HCT116 (cell line): ENCODE results near the gene ATL1. TPM values are rescaled to one million over a fixed set of nuclear protein-coding genes. Genes with fewer than 3 reads are reported as not detected.
A peak's percentile ranks its signal among the peaks of the same experiment; 100 is the strongest.

Experiments
- ATAC-seq: fragments of 200-7000 bp; cut with Tn5 transposase; 2 replicates; pipeline ENCODE4 v1.9.1; 2020; ENCODE audit warnings: mild to moderate bottlenecking, moderate library complexity
- BruUV-seq: library from RNA; stranded (reverse); fragments of 400-500 nt; replicated peaks from 2 replicates; lab custom pipeline; 2021; lab: Mats Ljungman, UMichigan
- CTCF ChIA-PET: fragments of 300-600 bp; sonication (Branson Sonifier 250); formaldehyde crosslinking; loops from one replicate; lab custom pipeline; 2021; ENCODE audit warnings: antibody characterized with exemption; lab: Charles Lee
- POLR2A ChIA-PET: fragments of 300-600, 350-600 bp; sonication (Branson Sonifier 250); formaldehyde crosslinking; loops from one replicate; lab custom pipeline; 2021; ENCODE audit warnings: antibody characterized with exemption; lab: Charles Lee
- RAD21 ChIA-PET, 2 experiments: fragments of 300-600 bp; sonication (Branson Sonifier 250); formaldehyde crosslinking; loops; one replicate each; lab custom pipeline; 2023; ENCODE audit warnings: low total read pairs in 2 of 2; ENCODE audit not compliant: uncharacterized antibody in 2 of 2, unreplicated experiment in 2 of 2, low non-redundant PET in 1 of 2; lab: Charles Lee
- DNase-seq: peaks from one replicate; pipeline ENCODE4 v3.0.0-alpha.2; 2010; ENCODE audit warnings: low read depth, low spot score
- H2AFZ ChIP-seq: fragments of 200-600 bp; shearing (Covaris generic), sonication (generic); 2 replicates; pipeline ENCODE4 v1.6.1; 2017; ENCODE audit warnings: low read depth, mixed run types, mixed read lengths, antibody characterized with exemption, low read length; ENCODE audit not compliant: poor library complexity, severe bottlenecking
- H3K27ac ChIP-seq: 2 replicates; pipeline ENCODE4 v1.5.1; 2012; ENCODE audit warnings: low read depth, low read length
- H3K27me3 ChIP-seq: fragments of 200-600 bp; sonication (generic); 2 replicates; pipeline ENCODE4 v1.6.1; 2016; ENCODE audit warnings: mixed run types, low read length, mixed read lengths; ENCODE audit not compliant: insufficient read depth
- H3K36me3 ChIP-seq, 2 experiments: fragments of 200-500 bp in 1 of 2; fragments of 200-600 bp in 1 of 2; sonication (Bioruptor generic) in 1 of 2; sonication (generic) in 1 of 2; 2 replicates each; pipeline versions ENCODE4 v1.5.1 to v1.6.1; 2014 to 2016; ENCODE audit warnings: low read length in 2 of 2, inconsistent platforms in 1 of 2, mixed read lengths in 1 of 2, mixed run types in 1 of 2; ENCODE audit not compliant: insufficient read depth in 2 of 2, control insufficient read depth in 1 of 2
- H3K4me1 ChIP-seq, 2 experiments: fragments of 200-600 bp in 1 of 2; sonication (generic) in 1 of 2; 2 replicates each; pipeline versions ENCODE4 v1.5.1 to v1.6.1; 2012 to 2017; ENCODE audit warnings: low read length in 2 of 2, inconsistent platforms in 1 of 2, mild to moderate bottlenecking in 1 of 2, mixed read lengths in 1 of 2, mixed run types in 1 of 2, moderate library complexity in 1 of 2; ENCODE audit not compliant: insufficient read depth in 2 of 2, control insufficient read depth in 1 of 2
- H3K4me2 ChIP-seq: fragments of 200-600 bp; sonication (generic); 2 replicates; pipeline ENCODE4 v1.6.1; 2017; ENCODE audit warnings: mixed run types, low read length, mixed read lengths
- H3K4me3 ChIP-seq, 2 experiments: fragments of 200-600 bp in 1 of 2; sonication (generic) in 1 of 2; replicated peaks in 1 of 2; 2 replicates each; pipeline ENCODE4 v1.5.1; 2011 to 2016; ENCODE audit warnings: low read length in 2 of 2, control low read depth in 1 of 2, low read depth in 1 of 2, mild to moderate bottlenecking in 1 of 2, mixed read lengths in 1 of 2, mixed run types in 1 of 2
- H3K79me2 ChIP-seq: fragments of 200-600 bp; sonication (generic); 2 replicates; pipeline ENCODE4 v1.6.1; 2017; ENCODE audit warnings: mild to moderate bottlenecking, mixed run types, low read length, moderate library complexity, mixed read lengths; ENCODE audit not compliant: insufficient read depth
- H3K9ac ChIP-seq: fragments of 200-600 bp; sonication (generic); 2 replicates; pipeline ENCODE4 v1.6.1; 2016; ENCODE audit warnings: low read length, mixed read lengths
- H3K9me2 ChIP-seq: fragments of 200-600 bp; sonication (generic), shearing (Covaris generic); 2 replicates; pipeline ENCODE4 v1.6.1; 2017; ENCODE audit warnings: mixed run types, mild to moderate bottlenecking, moderate library complexity; ENCODE audit not compliant: insufficient read depth
- H3K9me3 ChIP-seq, 2 experiments: fragments of 200-500 bp in 1 of 2; fragments of 200-600 bp in 1 of 2; sonication (Bioruptor generic) in 1 of 2; sonication (generic) in 1 of 2; 2 replicates each; pipeline ENCODE4 v1.6.1; 2014 to 2017; ENCODE audit warnings: low read length in 2 of 2, mixed read lengths in 2 of 2, inconsistent platforms in 1 of 2, low read depth in 1 of 2, mild to moderate bottlenecking in 1 of 2, mixed run types in 1 of 2, moderate library complexity in 1 of 2; ENCODE audit not compliant: control insufficient read depth in 1 of 2, insufficient read depth in 1 of 2
- H4K20me1 ChIP-seq: fragments of 200-600 bp; sonication (generic), shearing (Covaris generic); 2 replicates; pipeline ENCODE4 v1.6.1; 2017; ENCODE audit warnings: mixed run types, mild to moderate bottlenecking, moderate library complexity; ENCODE audit not compliant: insufficient read depth
- CBX3 ChIP-seq: IDR thresholded peaks from 2 replicates; pipeline ENCODE4 v1.6.1; 2012; ENCODE audit warnings: low read depth
- ZFX ChIP-seq: fragments of 450-650 bp; IDR thresholded peaks from 2 replicates; pipeline ENCODE4 v1.6.1; 2017
- intact Hi-C: fragments of 100-400 bp; cut with micrococcal nuclease; formaldehyde crosslinking; loops from 2 replicates; pipeline ENCODE4 v1.10.0; 2022
- total RNA-seq: library from RNA; stranded (reverse); gene quantifications from one replicate; pipeline ENCODE4 v1.2.1, GENCODE V29; 2021; ENCODE audit not compliant: unreplicated experiment
- TF ChIP-seq, protein P1 (sequence below), 3 experiments: fragments of 200-600 bp in 1 of 3; sonication (generic) in 1 of 3; IDR thresholded peaks in 2 of 3; conservative IDR thresholded peaks in 1 of 3; 2 replicates each; pipeline ENCODE4 v1.5.1; 2012 to 2017; ENCODE audit warnings: low read depth in 2 of 3, low read length in 2 of 3, antibody characterized with exemption in 1 of 3, borderline replicate concordance in 1 of 3, control low read depth in 1 of 3, mild to moderate bottlenecking in 1 of 3, mixed read lengths in 1 of 3, mixed run types in 1 of 3, moderate library complexity in 1 of 3; ENCODE audit not compliant: insufficient read depth in 1 of 3

Gene ATL1
- total RNA-seq, 1 experiment from 2014 or later, result 1.4 TPM

GRCh38 chr14:50562841-50563240, 2.9 kb downstream of the ATL1 start:
- no TSS peak for BruUV-seq
- H3K4me3 ChIP-seq, result no peak overlapping the region
- TF ChIP-seq, protein P1, sequence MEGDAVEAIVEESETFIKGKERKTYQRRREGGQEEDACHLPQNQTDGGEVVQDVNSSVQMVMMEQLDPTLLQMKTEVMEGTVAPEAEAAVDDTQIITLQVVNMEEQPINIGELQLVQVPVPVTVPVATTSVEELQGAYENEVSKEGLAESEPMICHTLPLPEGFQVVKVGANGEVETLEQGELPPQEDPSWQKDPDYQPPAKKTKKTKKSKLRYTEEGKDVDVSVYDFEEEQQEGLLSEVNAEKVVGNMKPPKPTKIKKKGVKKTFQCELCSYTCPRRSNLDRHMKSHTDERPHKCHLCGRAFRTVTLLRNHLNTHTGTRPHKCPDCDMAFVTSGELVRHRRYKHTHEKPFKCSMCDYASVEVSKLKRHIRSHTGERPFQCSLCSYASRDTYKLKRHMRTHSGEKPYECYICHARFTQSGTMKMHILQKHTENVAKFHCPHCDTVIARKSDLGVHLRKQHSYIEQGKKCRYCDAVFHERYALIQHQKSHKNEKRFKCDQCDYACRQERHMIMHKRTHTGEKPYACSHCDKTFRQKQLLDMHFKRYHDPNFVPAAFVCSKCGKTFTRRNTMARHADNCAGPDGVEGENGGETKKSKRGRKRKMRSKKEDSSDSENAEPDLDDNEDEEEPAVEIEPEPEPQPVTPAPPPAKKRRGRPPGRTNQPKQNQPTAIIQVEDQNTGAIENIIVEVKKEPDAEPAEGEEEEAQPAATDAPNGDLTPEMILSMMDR (IDR thresholded peaks at IDR 0.05 in 2 of 3, conservative IDR thresholded peaks at IDR 0.05 in 1 of 3; ENCODE audit: borderline replicate concordance in 1 of 3, insufficient read depth in 1 of 3, low read depth in 2 of 3, low read length in 2 of 3), result no peak
- TF ChIP-seq, all 23 proteins: peak for 0
- ChIA-PET CTCF (no interaction called here), POLR2A (interaction anchor here (1.3 kb wide), 1 partner anchor 24 kb away, joined by 3 read pairs; no protein-coding TSS in a partner anchor), RAD21 (no interaction called here)
- Histone ChIP-seq H3K4me1 (peaks cover 3 to 15% of the 10 kb centered on the region in 2 experiments; a peak in 3 of 4 replicates), H3K9ac (no peak overlapping the region), H3K9me3 (no peaks in the 10 kb centered on the region), H2AFZ (no peak overlapping the region), H3K4me2 (no peak overlapping the region), H3K27ac (no peak overlapping the region), H3K9me2 (no peaks in the 10 kb centered on the region), H3K27me3 (no peaks in the 10 kb centered on the region), H3K79me2 (no peaks in the 10 kb centered on the region), H4K20me1 (no peaks in the 10 kb centered on the region), H3K36me3 (no peaks in the 10 kb centered on the region)
- DNase-seq (no peak), ATAC-seq (no peak)
- intact Hi-C loops, result no loop called here

DNA sequence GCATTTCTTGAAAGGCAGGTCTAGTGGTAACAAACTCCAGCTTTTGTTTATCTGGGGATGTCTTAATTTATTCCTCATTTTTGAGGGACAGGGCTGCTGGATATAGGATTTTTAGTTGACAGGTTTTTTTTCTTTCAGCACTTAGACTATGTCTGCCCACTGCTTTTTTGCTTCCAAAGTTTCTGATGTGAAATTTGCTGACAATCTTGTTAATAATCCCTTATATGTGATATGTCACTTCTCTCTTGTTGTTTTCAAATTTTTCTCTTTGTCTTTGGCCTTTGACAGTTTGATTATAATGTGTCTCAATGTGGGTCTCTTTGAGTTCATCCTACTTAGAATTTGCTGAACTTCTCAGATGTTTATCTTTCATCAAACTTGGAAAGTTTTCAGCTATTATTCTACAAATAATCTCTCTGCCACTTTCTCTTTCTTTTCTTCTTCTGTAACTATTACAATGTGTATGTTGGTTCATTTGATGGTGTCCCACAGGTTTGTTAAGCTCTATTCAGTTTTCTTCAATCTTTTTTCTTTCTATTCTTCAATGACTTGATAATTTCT, 9.8 kb downstream of the ATL1 start:
- BruUV-seq, result no TSS peak
- POLR2A ChIA-PET, result no interaction called here

More for the DNA sequence above, 9.8 kb downstream of the ATL1 start:
- H3K9me2 ChIP-seq, result no peaks in the 10 kb centered on the region
- no peak for TF ChIP-seq ZFX
- peak; percentile 61; the same call in 1 of the 2 replicates for TF ChIP-seq CBX3
- H3K27me3 ChIP-seq, result no peaks in the 10 kb centered on the region
- H3K9me3 ChIP-seq, result peaks cover 0 to 7% of the 10 kb centered on the region in 2 experiments; a peak in 1 of 4 replicates
- H3K4me3 ChIP-seq, result no peak overlapping the region
- H3K36me3 ChIP-seq, result no peaks in the 10 kb centered on the region
- intact Hi-C loops, result no loop called here
- no peak overlapping the region for H3K27ac ChIP-seq
- no peak overlapping the region for H3K9ac ChIP-seq
- no peak overlapping the region for H2AFZ ChIP-seq
- H3K4me1 ChIP-seq, result peaks cover 0 to 8% of the 10 kb centered on the region in 2 experiments; a peak in 2 of 4 replicates
- RAD21 ChIA-PET, result no interaction called here
- DNase-seq (no peak), ATAC-seq (no peak)
- no peaks in the 10 kb centered on the region for H3K79me2 ChIP-seq
- no peaks in the 10 kb centered on the region for H4K20me1 ChIP-seq
- CTCF ChIA-PET, result no interaction called here
- H3K4me2 ChIP-seq, result no peak overlapping the region
